Uterus (tissue), 2 donors: ENCODE results near the gene MYO1D.

ENCODE experiments used
- POLR2A ChIP-seq, 2 donors: fragments of 450-650 bp; IDR thresholded peaks; one replicate each; pipeline ENCODE4 v1.6.1; 2016; ENCODE audit warnings: antibody characterized with exemption in 2 of 2, mild to moderate bottlenecking in 1 of 2, moderate library complexity in 1 of 2
- TF ChIP-seq, protein P1 (sequence below), 4 experiments: fragments of 200-600 bp in 2 of 4; fragments of 450-650 bp in 2 of 4; sonication (generic) in 2 of 4; IDR thresholded peaks; one replicate each; pipeline ENCODE4 v1.5.1; 2016 to 2019; ENCODE audit warnings: antibody characterized with exemption in 4 of 4, mild to moderate bottlenecking in 2 of 4, moderate library complexity in 1 of 4

DNA sequence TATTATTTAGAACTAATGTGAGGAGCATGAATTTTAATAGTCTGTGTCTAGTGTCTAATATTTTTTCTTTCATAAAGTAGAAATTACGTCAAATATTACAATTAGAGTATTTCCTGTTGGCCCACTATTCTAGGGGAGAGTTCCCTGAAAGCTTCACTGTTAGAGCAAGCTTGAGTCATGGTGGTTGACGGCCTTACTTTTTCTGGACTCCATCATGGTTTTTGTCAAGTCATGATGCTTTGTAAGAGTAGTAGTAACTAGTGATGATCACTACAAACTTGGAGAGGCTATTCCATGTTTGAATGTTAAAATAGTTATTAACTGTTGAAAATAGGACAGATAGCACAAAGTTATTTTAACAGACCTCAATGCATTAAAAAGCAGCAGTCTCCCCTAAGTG is 431.0 kb downstream of the MYO1D start:
- TF ChIP-seq, protein P1, sequence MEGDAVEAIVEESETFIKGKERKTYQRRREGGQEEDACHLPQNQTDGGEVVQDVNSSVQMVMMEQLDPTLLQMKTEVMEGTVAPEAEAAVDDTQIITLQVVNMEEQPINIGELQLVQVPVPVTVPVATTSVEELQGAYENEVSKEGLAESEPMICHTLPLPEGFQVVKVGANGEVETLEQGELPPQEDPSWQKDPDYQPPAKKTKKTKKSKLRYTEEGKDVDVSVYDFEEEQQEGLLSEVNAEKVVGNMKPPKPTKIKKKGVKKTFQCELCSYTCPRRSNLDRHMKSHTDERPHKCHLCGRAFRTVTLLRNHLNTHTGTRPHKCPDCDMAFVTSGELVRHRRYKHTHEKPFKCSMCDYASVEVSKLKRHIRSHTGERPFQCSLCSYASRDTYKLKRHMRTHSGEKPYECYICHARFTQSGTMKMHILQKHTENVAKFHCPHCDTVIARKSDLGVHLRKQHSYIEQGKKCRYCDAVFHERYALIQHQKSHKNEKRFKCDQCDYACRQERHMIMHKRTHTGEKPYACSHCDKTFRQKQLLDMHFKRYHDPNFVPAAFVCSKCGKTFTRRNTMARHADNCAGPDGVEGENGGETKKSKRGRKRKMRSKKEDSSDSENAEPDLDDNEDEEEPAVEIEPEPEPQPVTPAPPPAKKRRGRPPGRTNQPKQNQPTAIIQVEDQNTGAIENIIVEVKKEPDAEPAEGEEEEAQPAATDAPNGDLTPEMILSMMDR (IDR thresholded peaks at IDR 0.05): no peak
- no peak for TF ChIP-seq POLR2A (IDR thresholded peaks at IDR 0.05)
